Activated T-helper 17 cell treated with anti-CD3 and anti-CD28 coated beads, Interleukin-2, amount 50 U/mL, for 72 hours (primary cell): ENCODE results near the gene GLTPD2. TPM values are rescaled to one million over a fixed set of nuclear protein-coding genes. Genes with fewer than 3 reads are reported as not detected.

ENCODE experiments used
- ATAC-seq: fragments of 150-1000 bp; cut with Tn5 transposase; replicated peaks from 2 replicates; pipeline ENCODE4 v1.10.0; 2021; ENCODE audit warnings: mild to moderate bottlenecking, moderate library complexity
- H3K27ac Mint-ChIP-seq: one replicate; pipeline ENCODE4 v1.8.0; 2022; ENCODE audit warnings: mixed read lengths
- H3K27me3 Mint-ChIP-seq: one replicate; pipeline ENCODE4 v1.8.0; 2022; ENCODE audit warnings: mixed read lengths
- H3K36me3 Mint-ChIP-seq: one replicate; pipeline ENCODE4 v1.8.0; 2022; ENCODE audit warnings: low read depth, mild to moderate bottlenecking, mixed read lengths
- H3K4me1 Mint-ChIP-seq: one replicate; pipeline ENCODE4 v1.8.0; 2022; ENCODE audit warnings: mixed read lengths
- H3K4me3 Mint-ChIP-seq: one replicate; pipeline ENCODE4 v1.8.0; 2022; ENCODE audit warnings: mild to moderate bottlenecking, mixed read lengths
- H3K9me3 Mint-ChIP-seq: one replicate; pipeline ENCODE4 v1.8.0; 2022; ENCODE audit warnings: mixed read lengths
- total RNA-seq, 2 donors: library from RNA; stranded (reverse); gene quantifications; one replicate each; pipeline ENCODE4 v1.2.3, GENCODE V29; 2022

Gene GLTPD2
- total RNA-seq, 2 donors from 2014 or later, result not detected

GRCh38 chr17:4786516-4786915 lies 2.2 kb upstream of the GLTPD2 start:
- no peaks in the 10 kb centered on the region for H3K9me3 Mint-ChIP-seq
- no peak for ATAC-seq
- no peak overlapping the region for H3K4me3 Mint-ChIP-seq
- peaks cover 7% of the 10 kb centered on the region for H3K4me1 Mint-ChIP-seq
- H3K27me3 Mint-ChIP-seq, result peaks cover 26% of the 10 kb centered on the region
- H3K36me3 Mint-ChIP-seq, result no peaks in the 10 kb centered on the region
- H3K27ac Mint-ChIP-seq, result no peak overlapping the region

GRCh38 chr17:4788159-4788806 lies 481 bp upstream of the GLTPD2 start:
- no peak overlapping the region for H3K27ac Mint-ChIP-seq
- ATAC-seq, result no peak
- peaks cover 7% of the 10 kb centered on the region for H3K4me1 Mint-ChIP-seq
- H3K36me3 Mint-ChIP-seq, result no peaks in the 10 kb centered on the region
- H3K27me3 Mint-ChIP-seq, result peaks cover 18% of the 10 kb centered on the region
- H3K4me3 Mint-ChIP-seq, result peak overlapping the region; percentile 21
- no peaks in the 10 kb centered on the region for H3K9me3 Mint-ChIP-seq

- peak overlapping the region; percentile 94 for H3K4me3 Mint-ChIP-seq
- H3K27ac Mint-ChIP-seq, result no peak overlapping the region
- H3K27me3 Mint-ChIP-seq, result peaks cover 13% of the 10 kb centered on the region
Measured at GRCh38 chr17:4789701-4789950, 862 bp downstream of the GLTPD2 start.

GRCh38 chr17:4789951-4790704 lies 1.4 kb downstream of the GLTPD2 start:
- no peaks in the 10 kb centered on the region for H3K36me3 Mint-ChIP-seq
- H3K27me3 Mint-ChIP-seq, result peaks cover 13% of the 10 kb centered on the region
- H3K27ac Mint-ChIP-seq, result peak overlapping the region; percentile 88
- peaks cover 7% of the 10 kb centered on the region for H3K4me1 Mint-ChIP-seq
- peak; percentile 87 for ATAC-seq
- H3K4me3 Mint-ChIP-seq, result peak overlapping the region; percentile 94
- H3K9me3 Mint-ChIP-seq, result no peaks in the 10 kb centered on the region

More at GRCh38 chr17:4789701-4789950, 862 bp downstream of the GLTPD2 start:
- H3K36me3 Mint-ChIP-seq, result no peaks in the 10 kb centered on the region
- H3K4me1 Mint-ChIP-seq, result peaks cover 7% of the 10 kb centered on the region
- no peaks in the 10 kb centered on the region for H3K9me3 Mint-ChIP-seq
- ATAC-seq, result no peak

- peaks cover 8% of the 10 kb centered on the region for H3K4me1 Mint-ChIP-seq
- ATAC-seq, result no peak
- H3K27me3 Mint-ChIP-seq, result peaks cover 13% of the 10 kb centered on the region
- H3K9me3 Mint-ChIP-seq, result no peaks in the 10 kb centered on the region
- peak overlapping the region; percentile 88 for H3K27ac Mint-ChIP-seq
- no peaks in the 10 kb centered on the region for H3K36me3 Mint-ChIP-seq
- peak overlapping the region; percentile 94 for H3K4me3 Mint-ChIP-seq
Measured at GRCh38 chr17:4790705-4791088, 1.9 kb downstream of the GLTPD2 start.

- H3K36me3 Mint-ChIP-seq, result peaks cover 25% of the 10 kb centered on the region
- H3K4me3 Mint-ChIP-seq, result peak overlapping the region; percentile 98
- H3K4me1 Mint-ChIP-seq, result peaks cover 18% of the 10 kb centered on the region
Measured at GRCh38 chr17:4795168-4795567, 6.4 kb downstream of the GLTPD2 start.

GRCh38 chr17:4796552-4796920 lies 7.8 kb downstream of the GLTPD2 start:
- Mint-ChIP-seq H3K4me1 (peaks cover 22% of the 10 kb centered on the region), H3K4me3 (peak overlapping the region; percentile 98), H3K9me3 (no peaks in the 10 kb centered on the region), H3K27ac (peak overlapping the region; percentile 99), H3K27me3 (no peaks in the 10 kb centered on the region), H3K36me3 (peaks cover 32% of the 10 kb centered on the region)
- no peak for ATAC-seq

More at GRCh38 chr17:4795168-4795567, 6.4 kb downstream of the GLTPD2 start:
- ATAC-seq, result no peak
- Mint-ChIP-seq H3K27me3 (no peaks in the 10 kb centered on the region), H3K9me3 (no peaks in the 10 kb centered on the region), H3K27ac (peak overlapping the region; percentile 99)

- H3K27me3 Mint-ChIP-seq, result no peaks in the 10 kb centered on the region
- peaks cover 32% of the 10 kb centered on the region for H3K36me3 Mint-ChIP-seq
- H3K4me3 Mint-ChIP-seq, result no peak overlapping the region
- H3K9me3 Mint-ChIP-seq, result no peaks in the 10 kb centered on the region
- H3K27ac Mint-ChIP-seq, result peak overlapping the region; percentile 32
- H3K4me1 Mint-ChIP-seq, result peaks cover 22% of the 10 kb centered on the region
- peak; percentile 35 for ATAC-seq
Measured at GRCh38 chr17:4800462-4801196, 11.9 kb downstream of the GLTPD2 start.

DNA sequence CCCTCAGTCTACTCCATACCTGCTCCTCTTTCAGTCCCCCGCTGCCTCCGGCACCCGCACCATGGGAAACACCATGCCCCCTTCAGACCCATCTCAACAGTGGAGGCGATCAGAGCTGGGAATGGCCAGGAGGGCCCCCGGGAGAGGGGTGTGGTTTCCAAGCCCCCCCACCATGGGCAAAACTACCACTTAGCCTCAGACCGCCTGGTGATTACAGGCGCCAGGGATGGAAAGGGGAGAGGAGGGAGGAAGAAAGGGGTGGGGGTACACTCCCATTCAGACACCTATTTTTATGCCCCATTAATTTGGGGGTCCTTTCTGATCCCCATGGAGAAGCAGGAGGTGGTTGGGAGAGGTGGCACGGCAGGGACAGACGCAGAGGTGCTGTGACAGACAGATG lies 13.5 kb downstream of the GLTPD2 start, which contains the start of gene C17orf114:
TSS of gene C17orf114 (minus strand) at position 101 of the 400 bp plus-strand sequence.
- no peaks in the 10 kb centered on the region for H3K9me3 Mint-ChIP-seq
- H3K27me3 Mint-ChIP-seq, result no peaks in the 10 kb centered on the region
- H3K4me3 Mint-ChIP-seq, result no peak within 1 kb of the TSS
- peak within 1 kb of the TSS; percentile 32 for H3K27ac Mint-ChIP-seq
- peaks cover 27% of the 10 kb centered on the region for H3K36me3 Mint-ChIP-seq
- peaks cover 16% of the 10 kb centered on the region for H3K4me1 Mint-ChIP-seq
- no peak for ATAC-seq

GRCh38 chr17:4806456-4806776 lies 17.7 kb downstream of the GLTPD2 start:
- Mint-ChIP-seq H3K36me3 (peaks cover 16% of the 10 kb centered on the region), H3K27ac (peak overlapping the region; percentile 52)
- no peak for ATAC-seq

DNA sequence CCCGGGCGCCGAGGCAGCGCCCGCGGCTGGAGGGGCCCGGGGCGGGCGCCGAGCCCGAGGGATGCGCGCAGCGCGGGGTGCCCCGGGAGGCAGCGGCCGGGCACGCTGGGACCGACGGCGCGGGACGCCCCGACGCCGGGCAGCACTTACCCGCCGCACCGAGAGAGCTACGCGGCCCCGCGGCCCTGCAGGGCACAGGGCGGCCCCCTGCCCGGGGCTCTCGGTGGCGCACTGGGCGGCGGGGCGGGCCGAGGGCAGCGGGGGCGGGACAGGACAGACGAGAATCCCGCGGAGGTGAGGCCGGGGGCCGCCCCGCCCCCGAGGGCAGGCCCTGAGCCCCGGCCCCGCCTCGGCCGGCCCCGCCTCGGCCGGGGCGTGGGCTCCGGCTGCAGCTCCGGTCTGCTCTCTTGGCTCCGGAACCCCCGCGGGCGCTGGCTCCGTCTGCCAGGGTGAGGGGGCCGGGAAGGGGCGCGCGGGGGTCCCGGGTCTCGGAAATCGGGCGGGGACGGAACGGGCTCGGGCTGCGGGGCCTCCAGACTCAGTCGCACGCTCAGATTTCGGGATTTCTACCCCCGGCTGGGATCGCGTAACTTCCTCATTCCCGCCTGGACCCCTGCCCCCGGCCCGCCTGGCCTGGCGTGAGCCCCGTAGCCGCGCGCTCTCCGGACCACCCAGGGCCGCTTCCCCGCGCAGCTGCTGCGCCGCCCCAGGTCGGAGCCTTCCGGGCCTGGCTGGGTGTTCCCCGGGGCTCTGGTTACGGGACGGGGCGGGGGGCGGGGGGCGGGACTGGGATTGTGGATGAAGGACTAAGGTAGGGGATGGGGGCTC lies 18.2 kb downstream of the GLTPD2 start, which contains the start of gene PLD2:
TSS of gene PLD2 (plus strand) at position 376 of the 828 bp plus-strand sequence. CDS start 621 bp downstream, outside the sequence.
- Mint-ChIP-seq H3K4me3 (peak within 1 kb of the TSS; percentile 78), H3K9me3 (no peaks in the 10 kb centered on the region), H3K27me3 (no peaks in the 10 kb centered on the region), H3K27ac (peak within 1 kb of the TSS; percentile 73), H3K4me1 (peaks cover 9% of the 10 kb centered on the region), H3K36me3 (peaks cover 16% of the 10 kb centered on the region)
- ATAC-seq, result peak; percentile 99

More at GRCh38 chr17:4806456-4806776, 17.7 kb downstream of the GLTPD2 start:
- peak overlapping the region; percentile 78 for H3K4me3 Mint-ChIP-seq
- peaks cover 9% of the 10 kb centered on the region for H3K4me1 Mint-ChIP-seq
- no peaks in the 10 kb centered on the region for H3K9me3 Mint-ChIP-seq
- no peaks in the 10 kb centered on the region for H3K27me3 Mint-ChIP-seq

DNA sequence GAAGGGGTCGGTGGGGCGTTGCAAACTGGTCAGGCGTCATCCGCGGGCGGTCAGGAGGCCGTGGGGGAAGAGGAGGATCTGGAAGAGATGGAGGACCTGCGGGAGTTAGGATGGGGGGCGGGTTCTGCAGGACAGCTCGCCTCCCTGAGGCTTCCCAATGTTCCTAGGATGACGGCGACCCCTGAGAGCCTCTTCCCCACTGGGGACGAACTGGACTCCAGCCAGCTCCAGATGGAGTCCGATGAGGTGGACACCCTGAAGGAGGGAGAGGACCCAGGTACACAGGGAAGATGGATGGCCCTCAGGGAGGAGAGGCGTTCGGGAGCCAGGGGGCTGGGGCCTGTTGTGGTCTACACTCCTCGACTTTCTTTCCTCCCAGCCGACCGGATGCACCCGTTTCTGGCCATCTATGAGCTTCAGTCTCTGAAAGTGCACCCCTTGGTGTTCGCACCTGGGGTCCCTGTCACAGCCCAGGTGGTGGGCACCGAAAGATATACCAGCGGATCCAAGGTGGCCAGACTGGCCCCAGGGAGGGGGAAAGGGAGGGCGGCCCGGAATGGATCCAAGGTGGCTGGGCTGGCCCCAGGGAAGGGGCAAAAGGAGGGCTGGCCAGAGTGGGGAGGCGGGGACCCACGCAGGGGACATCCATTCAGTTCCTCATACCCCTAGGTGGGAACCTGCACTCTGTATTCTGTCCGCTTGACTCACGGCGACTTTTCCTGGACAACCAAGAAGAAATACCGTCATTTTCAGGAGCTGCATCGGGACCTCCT lies 19.0 kb downstream of the GLTPD2 start:
- Mint-ChIP-seq H3K27ac (peak overlapping the region; percentile 73), H3K36me3 (peaks cover 16% of the 10 kb centered on the region), H3K27me3 (no peaks in the 10 kb centered on the region), H3K9me3 (no peaks in the 10 kb centered on the region), H3K4me3 (peak overlapping the region; percentile 70), H3K4me1 (peaks cover 9% of the 10 kb centered on the region)
- ATAC-seq, result no peak

DNA sequence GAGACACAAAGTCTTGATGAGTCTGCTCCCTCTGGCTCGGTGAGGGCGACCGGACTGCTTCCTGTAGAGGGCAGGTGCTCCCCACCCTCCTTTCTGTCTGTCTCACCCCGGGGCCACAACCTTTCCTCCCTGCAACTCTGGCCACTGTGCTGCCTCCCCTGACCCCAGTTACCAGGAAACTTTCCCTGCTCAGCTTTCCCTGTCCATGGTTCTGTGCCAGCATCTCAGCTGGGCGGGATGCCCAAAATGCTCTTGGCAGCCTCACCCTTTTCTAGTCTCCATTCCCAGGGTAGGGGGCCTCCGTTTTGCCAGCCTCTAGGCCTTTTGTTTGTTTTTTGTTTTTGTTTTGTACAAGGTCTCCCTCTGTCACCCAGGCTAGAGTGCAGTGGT lies 19.6 kb downstream of the GLTPD2 start:
- Mint-ChIP-seq H3K4me3 (peak overlapping the region; percentile 70), H3K27ac (no peak overlapping the region), H3K9me3 (no peaks in the 10 kb centered on the region), H3K27me3 (no peaks in the 10 kb centered on the region), H3K4me1 (peaks cover 9% of the 10 kb centered on the region), H3K36me3 (peaks cover 16% of the 10 kb centered on the region)
- no peak for ATAC-seq
